Neuron (in vitro differentiated cells): ENCODE results near the gene SLC39A7.
"Not testable (repeated sequence)": the region's sequence is repeated elsewhere in the genome, so short reads cannot be mapped to it uniquely, and the experiment has no call there.

Experiments
- H2AFZ ChIP-seq: one replicate; pipeline ENCODE4 v1.6.1; 2013; ENCODE audit warnings: low read depth, mild to moderate bottlenecking, inconsistent platforms, low read length, moderate library complexity
- H3K27me3 ChIP-seq: one replicate; pipeline ENCODE4 v1.6.1; 2013; ENCODE audit warnings: low read length; ENCODE audit not compliant: insufficient read depth
- H3K36me3 ChIP-seq: one replicate; pipeline ENCODE4 v1.6.1; 2013; ENCODE audit warnings: low read length; ENCODE audit not compliant: insufficient read depth
- H3K4me1 ChIP-seq: one replicate; pipeline ENCODE4 v1.6.1; 2013; ENCODE audit warnings: low read length; ENCODE audit not compliant: insufficient read depth
- H3K4me3 ChIP-seq: 2 replicates; pipeline ENCODE4 v1.5.1; 2013; ENCODE audit warnings: mild to moderate bottlenecking, low read length, moderate library complexity
- H3K9me3 ChIP-seq: one replicate; pipeline ENCODE4 v1.6.1; 2013; ENCODE audit warnings: low read length

Gene SLC39A7

GRCh38 chr6:33226503-33227120 lies 25.9 kb downstream of the SLC39A7 start:
- not testable (repeated sequence) for H3K4me3 ChIP-seq, H3K4me1 ChIP-seq, H2AFZ ChIP-seq, H3K9me3 ChIP-seq, H3K36me3 ChIP-seq, H3K27me3 ChIP-seq

DNA sequence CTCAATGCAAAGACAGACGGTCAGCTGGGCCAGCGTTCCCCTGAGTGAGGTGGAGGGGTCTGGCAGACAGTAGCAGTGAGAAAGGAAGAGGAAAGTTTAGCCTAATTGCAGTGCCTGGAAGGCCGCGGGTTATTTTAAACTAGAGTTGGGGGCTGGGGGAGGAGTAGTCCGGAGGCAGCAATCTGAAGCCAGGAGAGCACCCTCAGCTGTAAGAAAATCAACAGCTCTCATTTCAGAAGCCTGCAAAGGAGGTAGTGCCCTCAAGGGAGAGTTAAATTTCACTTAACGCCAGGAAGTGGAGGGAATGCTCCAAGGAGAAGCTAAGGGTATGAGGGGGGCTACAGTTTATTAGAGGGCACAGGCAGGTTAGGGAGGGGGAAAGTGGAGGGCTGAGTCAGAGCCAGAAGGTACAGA lies 34.6 kb downstream of the SLC39A7 start:
- Histone ChIP-seq H3K4me1 (no peaks in the 10 kb centered on the region), H3K4me3 (no peak overlapping the region), H2AFZ (no peak overlapping the region), H3K9me3 (no peaks in the 10 kb centered on the region), H3K27me3 (peaks cover 5% of the 10 kb centered on the region), H3K36me3 (no peaks in the 10 kb centered on the region)

- Histone ChIP-seq H3K27me3 (peaks cover 5% of the 10 kb centered on the region), H2AFZ (no peak overlapping the region), H3K36me3 (no peaks in the 10 kb centered on the region), H3K9me3 (no peaks in the 10 kb centered on the region), H3K4me1 (no peaks in the 10 kb centered on the region), H3K4me3 (no peak overlapping the region)
Observed at GRCh38 chr6:33236328-33236727, 35.7 kb downstream of the SLC39A7 start.

GRCh38 chr6:33236852-33237251 lies 36.2 kb downstream of the SLC39A7 start:
- H3K4me3 ChIP-seq: no peak overlapping the region
- H3K36me3 ChIP-seq: no peaks in the 10 kb centered on the region
- peaks cover 5% of the 10 kb centered on the region for H3K27me3 ChIP-seq
- H3K4me1 ChIP-seq: no peaks in the 10 kb centered on the region
- H3K9me3 ChIP-seq: no peaks in the 10 kb centered on the region
- H2AFZ ChIP-seq: no peak overlapping the region

- Histone ChIP-seq H3K4me3 (no peak overlapping the region), H3K4me1 (no peaks in the 10 kb centered on the region), H3K27me3 (peaks cover 5% of the 10 kb centered on the region), H3K9me3 (no peaks in the 10 kb centered on the region), H2AFZ (no peak overlapping the region), H3K36me3 (no peaks in the 10 kb centered on the region)
Observed at GRCh38 chr6:33237741-33238140, 37.1 kb downstream of the SLC39A7 start.

DNA sequence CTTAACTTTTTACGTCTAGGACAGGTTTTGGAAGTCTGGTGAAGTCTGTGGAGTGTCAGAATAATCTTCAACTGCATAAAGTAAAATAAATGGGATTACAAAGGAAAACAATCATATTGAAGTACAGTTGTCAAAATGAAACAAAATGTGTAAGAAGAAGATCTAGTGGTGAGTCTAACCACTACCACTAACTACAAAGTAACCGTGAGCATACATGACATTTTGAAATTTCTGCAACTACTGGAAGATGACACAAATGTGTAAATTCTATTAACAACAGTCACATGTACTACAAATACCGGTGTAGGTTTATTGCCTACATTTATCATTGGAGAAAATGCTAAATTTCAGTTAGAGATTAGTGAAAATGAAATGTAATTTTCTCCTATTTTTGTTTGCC lies 41.3 kb downstream of the SLC39A7 start:
- Histone ChIP-seq H2AFZ (no peak overlapping the region), H3K27me3 (no peaks in the 10 kb centered on the region), H3K4me3 (no peak overlapping the region), H3K4me1 (no peaks in the 10 kb centered on the region), H3K9me3 (no peaks in the 10 kb centered on the region), H3K36me3 (no peaks in the 10 kb centered on the region)

- Histone ChIP-seq H3K9me3 (no peaks in the 10 kb centered on the region), H3K4me1 (peaks cover 8% of the 10 kb centered on the region), H3K27me3 (no peaks in the 10 kb centered on the region), H3K36me3 (no peaks in the 10 kb centered on the region), H3K4me3 (no peak overlapping the region), H2AFZ (no peak overlapping the region)
Observed at GRCh38 chr6:33243476-33243875, 42.8 kb downstream of the SLC39A7 start.

DNA sequence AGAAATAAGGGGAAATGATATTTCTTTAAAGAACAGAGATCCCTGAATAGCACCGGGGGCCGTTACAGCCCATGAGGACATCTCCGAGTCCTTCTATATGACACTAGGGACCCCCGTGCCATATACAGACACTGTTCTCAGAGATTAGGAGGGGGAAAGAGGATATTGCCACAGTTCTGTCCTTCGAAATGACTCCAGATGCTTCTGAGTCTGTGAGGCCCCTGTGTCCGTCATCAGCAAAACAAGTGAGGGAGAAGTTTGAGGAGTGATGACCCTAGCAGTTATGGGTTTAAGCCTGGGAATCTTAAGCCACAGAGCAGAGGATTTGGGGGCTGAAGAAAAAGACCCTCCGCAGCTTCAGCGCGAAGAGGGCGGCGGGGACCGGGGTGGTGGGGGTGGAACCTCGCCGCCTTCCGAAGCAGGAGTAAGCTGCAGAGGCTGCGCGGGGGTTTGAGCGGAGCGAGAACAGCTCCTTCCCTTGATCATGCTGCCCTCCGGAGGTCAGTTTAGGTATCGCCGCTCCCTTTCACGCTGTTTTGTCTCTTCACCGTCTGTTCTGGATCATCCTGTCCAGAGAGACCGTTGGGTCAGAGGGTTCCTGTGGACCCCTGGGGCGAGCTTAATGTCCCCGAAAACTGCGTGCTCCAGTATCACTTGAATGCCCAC lies 47.4 kb downstream of the SLC39A7 start:
- peak overlapping the region; percentile 94 for H2AFZ ChIP-seq
- H3K36me3 ChIP-seq: peaks cover 13% of the 10 kb centered on the region
- peaks cover 23% of the 10 kb centered on the region for H3K4me1 ChIP-seq
- H3K4me3 ChIP-seq: peak overlapping the region; percentile 74
- no peaks in the 10 kb centered on the region for H3K27me3 ChIP-seq
- no peaks in the 10 kb centered on the region for H3K9me3 ChIP-seq

DNA sequence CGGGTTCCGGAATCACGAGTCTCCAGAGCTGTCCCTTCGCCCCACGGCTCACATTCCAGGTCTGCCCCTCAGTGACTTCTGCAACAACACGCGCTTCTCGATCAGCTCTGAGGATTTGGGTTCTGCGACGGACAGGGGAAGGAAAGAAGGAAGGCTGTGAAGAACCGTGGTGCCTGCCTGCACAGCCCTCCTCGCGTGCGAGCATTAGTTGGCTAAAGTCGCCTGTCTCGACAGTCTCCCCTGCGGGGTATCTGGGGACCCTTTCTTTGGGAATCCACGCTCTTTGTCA lies 47.9 kb downstream of the SLC39A7 start:
- H3K36me3 ChIP-seq: peaks cover 13% of the 10 kb centered on the region
- H3K27me3 ChIP-seq: no peaks in the 10 kb centered on the region
- peak overlapping the region; percentile 94 for H2AFZ ChIP-seq
- no peaks in the 10 kb centered on the region for H3K9me3 ChIP-seq
- peak overlapping the region; percentile 74 for H3K4me3 ChIP-seq
- peaks cover 23% of the 10 kb centered on the region for H3K4me1 ChIP-seq

DNA sequence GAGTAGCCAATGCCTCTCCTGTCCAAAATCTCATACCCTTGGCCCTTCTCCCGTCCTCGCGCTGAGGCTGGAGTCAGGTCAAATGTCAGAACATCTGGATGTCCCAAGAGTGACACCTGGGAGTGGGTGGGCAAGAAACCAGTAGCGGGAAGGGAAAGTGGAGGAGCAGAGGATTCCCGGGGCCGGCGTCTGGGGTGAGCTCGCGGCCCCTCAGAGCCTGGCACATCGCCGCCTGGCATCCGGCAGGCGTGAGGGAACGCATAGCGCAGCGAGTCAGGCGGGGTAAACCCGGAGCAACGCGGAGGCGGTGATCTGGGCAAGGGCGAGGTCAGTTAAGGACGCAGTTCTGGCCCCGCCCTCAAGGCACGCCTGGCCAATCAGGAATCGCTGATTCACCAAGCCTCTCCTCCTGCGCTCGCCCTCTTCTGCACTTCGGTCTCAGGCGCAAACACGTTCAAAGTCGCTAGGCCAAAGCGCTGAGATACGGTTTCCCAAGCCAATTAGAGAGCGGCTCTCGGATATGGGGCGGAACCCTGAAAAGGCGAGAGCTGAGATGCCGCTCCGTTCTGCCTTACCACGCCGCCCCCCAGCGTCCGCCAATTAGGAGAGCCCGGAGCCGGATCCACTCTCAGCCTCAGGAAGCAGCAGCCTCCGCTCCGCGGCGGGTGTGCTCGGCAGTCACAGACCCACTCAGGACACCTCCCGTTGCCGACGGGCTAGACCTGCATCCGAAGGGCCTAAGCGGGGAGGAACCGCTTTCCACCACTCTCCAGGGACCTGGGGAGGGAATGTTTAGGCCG lies 48.5 kb downstream of the SLC39A7 start:
- Histone ChIP-seq H2AFZ (peak overlapping the region; percentile 94), H3K27me3 (no peaks in the 10 kb centered on the region), H3K4me3 (peak overlapping the region; percentile 74), H3K4me1 (peaks cover 23% of the 10 kb centered on the region), H3K36me3 (peaks cover 13% of the 10 kb centered on the region), H3K9me3 (no peaks in the 10 kb centered on the region)

GRCh38 chr6:33249732-33250630 lies 49.3 kb downstream of the SLC39A7 start:
- Histone ChIP-seq H3K36me3 (peaks cover 13% of the 10 kb centered on the region), H3K27me3 (no peaks in the 10 kb centered on the region), H2AFZ (no peak overlapping the region), H3K4me1 (peaks cover 23% of the 10 kb centered on the region), H3K4me3 (peak overlapping the region; percentile 74), H3K9me3 (no peaks in the 10 kb centered on the region)

DNA sequence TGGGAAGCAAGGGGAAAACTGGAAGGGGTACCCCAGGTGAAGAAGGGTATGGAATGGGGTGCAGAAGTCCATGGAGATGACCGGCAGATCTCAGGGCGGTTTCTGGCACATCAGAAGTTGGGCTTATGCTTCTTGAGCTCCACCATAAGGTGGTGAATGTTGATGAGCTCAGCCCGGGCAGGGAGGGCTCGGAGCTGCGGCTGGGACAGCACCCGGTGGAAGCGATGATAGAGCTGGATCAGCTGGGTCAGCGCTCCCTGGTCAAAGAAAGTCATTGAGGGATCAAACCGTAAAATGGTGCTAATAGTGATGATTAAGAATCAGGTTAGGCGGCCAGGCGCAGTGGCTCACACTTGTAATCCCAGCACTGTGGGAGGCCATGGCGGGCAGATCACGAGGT lies 50.1 kb downstream of the SLC39A7 start:
- Histone ChIP-seq H3K4me3 (no peak overlapping the region), H3K27me3 (no peaks in the 10 kb centered on the region), H3K4me1 (peaks cover 23% of the 10 kb centered on the region), H3K9me3 (no peaks in the 10 kb centered on the region), H2AFZ (no peak overlapping the region), H3K36me3 (peaks cover 16% of the 10 kb centered on the region)
